HG02571 (cell line): ENCODE results near the gene C11orf91.
"Not testable (repeated sequence)": the region's sequence is repeated elsewhere in the genome, so short reads cannot be mapped to it uniquely, and the experiment has no call there.

Source experiments
- ATAC-seq: cut with Tn5 transposase; IDR thresholded peaks from one replicate; pipeline ENCODE4 v1.9.1; 2021; ENCODE audit warnings: mild to moderate bottlenecking, moderate library complexity; ENCODE audit not compliant: unreplicated experiment

Gene C11orf91

DNA sequence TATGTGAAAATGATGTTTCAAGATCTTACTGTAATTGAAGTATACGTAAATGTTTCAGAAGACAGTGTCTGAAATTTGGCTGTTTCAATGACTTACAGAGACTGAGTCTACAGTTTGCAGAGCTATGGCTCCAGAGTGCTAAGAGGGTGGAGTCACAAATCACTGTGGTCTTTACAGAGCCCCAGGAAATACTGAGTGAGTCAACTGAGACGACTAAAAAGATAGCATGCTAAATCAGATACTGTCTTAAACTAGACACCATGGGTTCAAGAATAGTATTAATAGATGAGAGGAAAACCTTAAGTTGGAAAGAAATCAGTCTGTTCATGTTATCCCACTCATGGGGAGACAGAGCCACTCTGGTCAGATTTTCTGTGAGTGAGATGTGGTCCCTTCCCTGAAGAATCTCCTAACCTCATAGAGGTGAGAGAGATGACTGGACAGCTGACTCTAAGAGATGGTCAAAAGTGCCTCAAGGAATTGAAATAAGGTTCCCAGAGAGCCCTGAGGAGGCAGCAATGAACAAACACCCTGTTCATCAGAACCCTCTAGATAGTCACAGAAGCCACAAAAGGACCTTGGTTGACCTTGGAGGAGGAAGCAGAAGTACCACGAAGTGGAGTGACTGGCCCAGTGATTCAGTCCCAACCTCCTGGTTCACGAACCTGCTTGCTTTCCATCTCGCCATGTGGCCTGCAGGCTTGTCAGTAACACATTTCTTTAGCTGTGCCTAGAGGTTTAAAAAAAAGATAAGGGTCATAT lies 30.2 kb downstream of the C11orf91 start:
- ATAC-seq: no peak

DNA sequence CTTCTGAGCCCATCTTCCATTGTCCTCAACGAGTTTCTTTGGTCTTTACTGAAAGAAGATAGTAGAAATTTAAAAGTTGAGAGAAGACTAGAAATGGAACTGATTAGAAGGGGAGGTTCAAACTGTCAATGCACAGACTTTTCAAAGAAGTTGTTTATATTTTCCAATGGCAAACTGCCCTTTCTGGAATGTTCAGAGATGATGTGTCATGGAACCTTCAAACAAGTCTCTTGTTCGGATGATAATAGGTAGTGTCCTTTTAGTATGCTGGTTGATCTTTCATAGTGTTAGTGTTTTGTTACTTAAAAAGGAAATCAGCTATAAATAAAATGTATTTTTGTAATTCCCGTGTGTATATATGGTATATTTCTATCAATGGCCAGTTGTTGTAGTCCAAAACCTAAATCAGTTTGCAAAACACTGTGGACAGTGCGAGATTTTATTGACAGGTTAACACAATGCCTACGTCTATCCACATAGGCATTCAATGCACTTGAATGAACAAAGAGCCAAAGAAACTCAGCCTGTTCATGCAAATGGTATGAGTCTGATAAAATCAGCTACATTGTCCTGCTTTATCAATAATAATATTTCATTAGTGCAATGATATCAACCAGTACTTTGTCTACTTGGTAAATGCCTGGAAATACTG lies 30.9 kb downstream of the C11orf91 start:
- ATAC-seq: no peak

DNA sequence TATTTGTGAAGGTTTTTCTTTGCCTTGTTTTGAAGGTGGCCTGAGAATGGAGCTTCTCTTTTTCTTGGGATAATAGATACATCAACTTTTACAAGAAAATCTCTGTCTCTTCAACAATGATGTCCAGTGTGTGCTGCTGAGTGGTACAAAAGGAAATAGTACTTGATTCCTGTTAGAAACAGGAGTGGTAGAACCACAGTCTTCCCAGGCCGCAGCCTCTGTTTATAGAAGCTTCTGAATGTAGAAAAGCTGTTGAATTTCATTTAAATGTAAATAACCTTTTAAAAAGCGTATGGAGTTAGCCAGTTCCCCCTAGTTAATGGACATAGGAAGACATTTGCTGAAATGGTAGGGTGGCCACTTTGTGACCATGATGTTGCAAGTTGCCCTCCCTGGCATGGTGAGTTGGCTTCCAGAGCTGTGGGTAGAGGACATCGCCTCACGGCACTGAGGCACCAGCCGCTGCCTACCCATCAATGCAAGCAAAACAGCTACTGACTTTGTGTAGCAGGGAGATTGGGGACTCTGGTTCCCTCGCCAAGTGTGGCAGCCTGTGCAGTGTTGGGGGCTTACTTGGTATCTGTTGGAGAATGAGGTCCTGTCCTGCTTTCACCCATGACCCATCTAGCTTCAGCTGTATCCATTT lies 31.6 kb downstream of the C11orf91 start:
- ATAC-seq: no peak

- ATAC-seq: no peak
These were observed 32.2 kb downstream of the C11orf91 start for GRCh38 chr11:33668468-33668825.

- ATAC-seq: no peak
These were observed 32.7 kb downstream of the C11orf91 start for GRCh38 chr11:33667819-33668467.

DNA sequence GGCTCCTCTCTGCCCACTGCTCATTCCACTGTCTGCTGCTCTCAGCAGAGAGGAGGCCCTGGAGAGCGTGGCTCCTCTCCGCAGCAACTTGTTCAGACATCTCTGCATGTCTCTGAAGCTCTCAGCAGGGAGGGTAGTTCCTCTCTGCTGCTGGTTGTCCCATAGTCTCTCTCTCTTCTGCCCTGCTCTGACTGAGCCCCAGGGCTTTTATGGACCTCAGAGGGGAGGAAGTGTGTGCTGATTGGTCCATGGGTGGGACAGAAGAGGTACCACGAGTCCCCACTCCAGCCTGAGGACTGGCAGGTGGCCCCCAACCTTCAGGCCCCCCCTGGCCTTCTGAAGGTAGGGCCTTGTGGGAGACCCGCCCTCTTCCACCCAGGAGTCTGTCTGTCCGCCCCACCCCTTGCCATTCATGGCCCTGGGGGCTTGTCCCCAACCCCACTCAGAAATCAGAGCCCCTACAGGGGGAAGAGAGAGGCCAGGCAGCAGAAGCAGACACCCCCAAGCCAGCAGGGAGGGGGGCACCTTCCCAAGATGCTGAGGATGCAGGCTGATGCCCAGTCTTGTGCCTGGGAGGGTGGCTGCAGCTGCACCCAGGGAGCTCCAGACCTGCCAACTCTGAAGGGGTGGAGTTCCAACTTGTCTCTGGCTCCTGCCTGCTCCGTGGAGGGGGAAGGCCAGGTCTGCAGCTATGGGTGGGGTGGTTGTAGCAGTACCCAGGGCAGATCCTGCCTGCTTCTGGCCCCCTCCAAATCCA lies 35.1 kb downstream of the C11orf91 start:
- no peak for ATAC-seq

- no peak for ATAC-seq
These were observed 35.8 kb downstream of the C11orf91 start for GRCh38 chr11:33664827-33665226.

GRCh38 chr11:33664166-33664565 lies 36.5 kb downstream of the C11orf91 start:
- ATAC-seq: no peak

- no peak for ATAC-seq
These were observed 37.5 kb downstream of the C11orf91 start for GRCh38 chr11:33663121-33663520.

- not testable (repeated sequence) for ATAC-seq
These were observed 39.1 kb downstream of the C11orf91 start for GRCh38 chr11:33661526-33661925.

GRCh38 chr11:33660962-33661361 lies 39.7 kb downstream of the C11orf91 start:
- no peak for ATAC-seq

DNA sequence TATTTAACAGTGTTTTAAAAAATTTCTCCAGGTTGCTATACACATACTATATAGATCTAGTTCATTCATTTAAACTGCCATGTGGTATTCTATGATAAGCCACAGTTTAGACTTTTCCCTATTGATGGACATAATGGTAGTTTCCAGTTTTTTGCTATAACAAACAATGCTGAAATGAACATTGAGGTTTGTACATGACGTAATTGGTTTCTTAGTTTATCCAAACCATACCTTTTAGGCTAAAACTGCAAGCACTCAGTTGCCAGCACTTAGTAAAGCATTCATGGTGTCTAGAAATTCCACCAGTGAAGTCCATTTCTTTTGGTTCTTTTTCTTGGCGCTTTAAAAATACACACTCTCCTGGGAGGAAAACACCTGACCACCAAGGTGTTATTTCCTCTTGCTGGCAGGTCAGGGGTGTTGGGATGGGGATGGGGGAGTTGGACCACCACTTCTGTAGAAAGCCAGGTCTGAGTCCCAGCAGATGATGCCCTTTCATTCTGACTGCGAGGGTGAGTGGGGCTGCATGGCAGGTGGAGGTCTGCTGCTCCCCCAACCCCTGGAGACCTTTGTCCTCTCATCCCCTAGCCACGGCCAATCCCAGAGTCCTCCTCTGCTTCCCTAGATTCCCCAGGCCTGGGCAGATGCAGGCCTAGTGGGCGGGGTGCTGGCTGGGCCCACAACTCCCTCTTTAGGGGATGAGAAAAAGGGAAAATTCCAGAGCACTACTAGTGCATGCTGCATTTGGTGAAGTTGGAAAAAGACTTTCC lies 41.1 kb downstream of the C11orf91 start:
- no peak for ATAC-seq

DNA sequence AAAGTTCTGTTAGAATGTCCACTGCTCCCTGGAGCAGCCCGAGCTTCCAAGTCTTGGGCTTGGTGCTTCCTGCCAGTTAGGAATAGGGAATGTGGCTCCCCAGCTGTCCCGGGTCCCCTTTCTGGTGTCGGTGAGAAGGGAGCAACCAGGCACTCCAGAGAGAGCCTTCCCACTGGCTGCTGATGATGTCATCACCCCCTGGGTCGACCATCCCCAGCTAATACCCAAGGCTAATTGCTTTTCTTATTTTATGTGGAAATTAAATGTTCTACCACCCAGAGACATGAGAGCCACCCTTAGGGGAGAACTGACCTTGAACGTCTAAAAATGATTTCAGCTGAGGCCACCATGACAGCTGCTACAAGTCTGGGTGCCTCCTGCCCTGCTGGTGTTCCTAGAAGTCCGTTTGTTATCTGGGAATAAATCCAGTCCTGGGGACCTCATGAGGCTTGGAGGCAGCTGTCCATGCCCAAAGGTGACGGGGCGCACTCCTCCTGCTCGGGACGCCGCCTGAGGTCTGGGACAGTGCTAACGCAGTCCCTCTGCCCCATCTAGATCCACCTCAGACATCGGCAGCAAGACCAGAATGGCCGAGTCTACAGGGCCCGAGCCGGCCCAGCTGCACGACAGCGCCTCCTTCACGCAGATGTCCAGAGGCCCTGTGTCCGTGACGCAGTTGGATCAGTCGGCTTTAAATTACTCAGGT lies 42.3 kb downstream of the C11orf91 start:
- no peak for ATAC-seq

- no peak for ATAC-seq
These were observed 42.9 kb downstream of the C11orf91 start for GRCh38 chr11:33657757-33658156.

DNA sequence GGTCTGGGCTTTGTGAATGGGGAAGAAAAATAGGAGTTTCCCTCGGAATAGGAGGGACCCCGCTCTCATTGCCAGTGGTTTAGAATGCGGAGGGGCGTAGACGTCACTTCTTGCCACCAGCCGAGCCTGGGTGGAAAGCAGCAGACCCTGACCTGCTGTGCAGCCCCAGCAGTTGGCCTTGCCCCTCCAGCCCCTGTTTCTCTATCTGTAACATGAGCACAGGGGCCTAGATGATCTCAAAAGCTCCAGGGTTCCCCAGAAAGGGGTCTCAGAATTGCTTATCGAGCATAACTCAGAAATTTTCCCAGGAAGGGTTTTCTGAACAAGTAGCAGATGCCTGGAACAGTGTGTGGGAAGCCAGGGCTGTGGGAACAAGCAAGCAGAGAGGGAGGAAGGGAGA lies 43.9 kb downstream of the C11orf91 start:
- ATAC-seq: no peak

DNA sequence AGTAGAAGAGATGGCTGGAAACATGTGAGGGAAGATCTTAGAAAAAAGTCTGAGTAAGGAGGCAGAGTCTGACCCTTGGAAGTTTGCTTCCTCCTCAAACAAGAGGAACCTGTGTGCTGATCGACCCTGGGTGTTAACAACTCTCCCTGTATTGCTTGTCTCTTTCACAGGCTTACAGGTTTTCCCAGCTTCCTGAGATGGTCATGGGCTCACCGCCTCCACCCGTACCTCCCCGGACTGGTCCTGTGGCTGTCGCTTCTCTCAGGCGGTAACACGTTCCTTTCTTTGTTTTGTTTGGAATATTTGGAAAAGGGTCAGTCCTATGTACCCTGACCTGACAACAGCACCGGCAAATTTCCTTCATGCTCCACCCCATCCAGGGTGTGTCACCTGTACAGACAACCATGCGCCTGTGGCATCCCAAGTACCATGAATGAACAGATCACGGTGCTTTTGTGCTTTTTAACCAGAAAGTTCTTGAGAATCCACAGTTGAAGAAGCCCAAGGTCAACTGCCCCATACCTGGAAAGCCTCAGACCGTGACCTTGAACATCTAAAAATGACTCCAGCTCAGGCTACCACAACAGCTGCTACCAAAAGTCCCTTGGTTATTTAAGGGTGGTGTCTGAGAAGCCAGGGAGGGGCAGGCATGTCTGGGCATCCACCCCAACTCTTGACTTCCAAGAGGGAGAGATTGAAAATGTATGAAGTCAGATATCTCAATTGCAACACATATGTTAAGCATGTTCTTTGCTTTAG lies 44.6 kb downstream of the C11orf91 start:
- ATAC-seq: peak; percentile 72

GRCh38 chr11:33654594-33654993 lies 46.0 kb downstream of the C11orf91 start:
- no peak for ATAC-seq

GRCh38 chr11:33652930-33653329 lies 47.7 kb downstream of the C11orf91 start:
- ATAC-seq: no peak

GRCh38 chr11:33652431-33652830 lies 48.2 kb downstream of the C11orf91 start:
- no peak for ATAC-seq
